Duodenal mucosa (tissue), 2 donors: Measurements from ENCODE around the gene ZNF711.
"Not testable (repeated sequence)": the region's sequence is repeated elsewhere in the genome, so short reads cannot be mapped to it uniquely, and the experiment has no call there.

Experiments
- H3K27ac ChIP-seq: one replicate; pipeline ENCODE4 v1.7.0; 2013; ENCODE audit warnings: low read depth, low read length
- H3K27me3 ChIP-seq, 2 donors: one replicate each; pipeline ENCODE4 v1.7.0; 2013; ENCODE audit warnings: low read length in 2 of 2, control low read depth in 1 of 2; ENCODE audit not compliant: insufficient read depth in 2 of 2, control insufficient read depth in 1 of 2
- H3K36me3 ChIP-seq, 2 donors: one replicate each; pipeline ENCODE4 v1.7.0; 2013; ENCODE audit warnings: low read length in 2 of 2, control low read depth in 1 of 2; ENCODE audit not compliant: insufficient read depth in 2 of 2, control insufficient read depth in 1 of 2
- H3K4me1 ChIP-seq, 2 donors: one replicate each; pipeline ENCODE4 v1.7.0; 2013; ENCODE audit warnings: low read length in 2 of 2, control low read depth in 1 of 2; ENCODE audit not compliant: insufficient read depth in 2 of 2, control insufficient read depth in 1 of 2
- H3K4me3 ChIP-seq, 2 donors: one replicate each; pipeline ENCODE4 v1.7.0; 2013; ENCODE audit warnings: low read length in 2 of 2, low read depth in 1 of 2
- H3K9ac ChIP-seq, 2 donors: one replicate each; pipeline ENCODE4 v1.7.0; 2013; ENCODE audit warnings: low read length in 2 of 2, low read depth in 1 of 2
- H3K9me3 ChIP-seq, 2 donors: one replicate each; pipeline ENCODE4 v1.7.0; 2013; ENCODE audit warnings: low read length in 2 of 2, control low read depth in 1 of 2; ENCODE audit not compliant: control insufficient read depth in 1 of 2

ZNF711 gene

GRCh38 chrX:85288992-85289723 lies 45.4 kb downstream of the ZNF711 start:
- no peak overlapping the region for H3K4me3 ChIP-seq
- H3K27ac ChIP-seq, result no peak overlapping the region
- H3K27me3 ChIP-seq, result no peaks in the 10 kb centered on the region
- H3K9me3 ChIP-seq, result no peaks in the 10 kb centered on the region
- H3K36me3 ChIP-seq, result peaks cover 0 to 3% of the 10 kb centered on the region in 2 donors
- no peak overlapping the region for H3K9ac ChIP-seq
- no peaks in the 10 kb centered on the region for H3K4me1 ChIP-seq

DNA sequence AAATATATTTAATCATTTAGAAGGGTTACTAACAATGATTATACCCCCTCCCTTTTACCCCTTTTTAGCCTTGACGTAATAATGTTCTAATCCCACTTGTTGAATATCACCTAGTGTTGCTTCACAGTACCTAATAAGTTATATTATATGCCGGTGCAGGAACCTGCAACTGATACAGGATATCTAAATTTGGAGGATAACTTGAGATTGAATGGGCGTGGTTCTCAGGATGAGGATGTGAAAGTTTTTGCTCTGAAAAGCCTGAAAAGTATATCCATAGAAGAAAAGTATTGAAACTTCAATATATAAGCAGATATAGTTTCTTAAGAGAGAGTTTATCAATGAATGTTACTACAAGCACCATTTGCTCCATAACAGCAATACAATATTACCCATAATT lies 59.8 kb downstream of the ZNF711 start:
- Histone ChIP-seq H3K4me1 (no peaks in the 10 kb centered on the region), H3K9ac (no peak overlapping the region), H3K27ac (no peak overlapping the region), H3K4me3 (no peak overlapping the region), H3K36me3 (peaks cover 15 to 17% of the 10 kb centered on the region in 2 donors), H3K27me3 (no peaks in the 10 kb centered on the region), H3K9me3 (no peaks in the 10 kb centered on the region)

GRCh38 chrX:85309717-85310116 lies 65.9 kb downstream of the ZNF711 start:
- peaks cover 0 to 7% of the 10 kb centered on the region in 2 donors for H3K36me3 ChIP-seq
- H3K4me3 ChIP-seq, result no peak overlapping the region
- H3K27me3 ChIP-seq, result no peaks in the 10 kb centered on the region
- no peaks in the 10 kb centered on the region for H3K4me1 ChIP-seq
- H3K9me3 ChIP-seq, result no peaks in the 10 kb centered on the region
- no peak overlapping the region for H3K9ac ChIP-seq
- no peak overlapping the region for H3K27ac ChIP-seq

- H3K27me3 ChIP-seq, H3K4me3 ChIP-seq, H3K27ac ChIP-seq, H3K9ac ChIP-seq, H3K4me1 ChIP-seq, H3K36me3 ChIP-seq, H3K9me3 ChIP-seq: not testable (repeated sequence)
Measured at GRCh38 chrX:85311348-85311747, 67.6 kb downstream of the ZNF711 start.
